NT2/D1 (cell line): ENCODE measurements around the gene ERGIC3.

Experiments used
- YY1 ChIP-seq: IDR thresholded peaks from 2 replicates; pipeline ENCODE4 v1.6.1; 2011; ENCODE audit not compliant: insufficient read length, insufficient read depth
- ZNF274 ChIP-seq: IDR thresholded peaks from 2 replicates; pipeline ENCODE4 v1.6.1; 2011; ENCODE audit warnings: mild to moderate bottlenecking, low read depth, low read length

GRCh38 chr20:35515341-35515740 is 26.5 kb upstream of the ERGIC3 start:
- TF ChIP-seq ZNF274 (no peak), YY1 (no peak)
